ENCODE measurements around the gene CRYL1. TPM values are rescaled to one million over a fixed set of nuclear protein-coding genes. Genes with fewer than 3 reads are reported as not detected.

The CRYL1 gene
- total and polyA plus RNA-seq, 2 experiments from 2014 or later: 65.5 to 66.2 TPM

DNA sequence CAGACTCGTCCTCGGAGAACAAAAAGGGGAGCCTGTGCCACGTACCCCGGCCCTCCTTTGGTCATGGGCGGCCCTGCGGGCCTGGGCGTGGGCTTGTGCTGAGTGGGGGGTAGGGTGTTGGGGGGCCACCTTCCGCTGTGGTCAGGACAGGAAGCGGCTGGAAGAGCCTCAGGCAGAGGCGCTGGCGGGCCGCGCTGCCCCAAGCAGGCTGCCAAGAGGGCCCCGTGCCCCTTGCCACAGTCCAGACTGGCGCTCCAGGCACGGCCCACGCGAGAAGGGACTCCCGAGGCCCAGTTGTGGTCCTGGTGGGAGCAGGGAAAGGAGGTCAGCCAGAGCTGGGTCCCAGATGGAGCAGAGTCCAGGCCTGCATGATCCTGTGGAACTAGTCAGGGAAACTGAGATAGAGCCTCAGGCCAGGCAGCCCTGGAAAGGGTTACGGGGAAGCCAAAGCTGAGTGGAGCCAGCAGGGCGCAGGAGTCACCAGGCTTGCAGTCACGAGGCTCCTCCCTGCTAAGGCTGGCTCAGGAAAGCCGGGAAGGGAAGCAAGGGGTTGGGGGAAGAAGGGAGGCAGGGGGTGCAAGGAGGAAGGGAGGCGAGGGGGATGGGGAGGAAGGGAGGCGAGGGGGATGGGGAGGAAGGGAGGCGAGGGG is 135.0 kb downstream of the CRYL1 start:
- TF ChIP-seq EZH2 (IDR thresholded peaks at IDR 0.05; ENCODE audit: borderline replicate concordance) (no peak), EZH2phosphoT487 (IDR thresholded peaks at IDR 0.05; ENCODE audit: low read depth, severe bottlenecking, unreplicated experiment) (no peak)
- TF ChIP-seq, protein P1, sequence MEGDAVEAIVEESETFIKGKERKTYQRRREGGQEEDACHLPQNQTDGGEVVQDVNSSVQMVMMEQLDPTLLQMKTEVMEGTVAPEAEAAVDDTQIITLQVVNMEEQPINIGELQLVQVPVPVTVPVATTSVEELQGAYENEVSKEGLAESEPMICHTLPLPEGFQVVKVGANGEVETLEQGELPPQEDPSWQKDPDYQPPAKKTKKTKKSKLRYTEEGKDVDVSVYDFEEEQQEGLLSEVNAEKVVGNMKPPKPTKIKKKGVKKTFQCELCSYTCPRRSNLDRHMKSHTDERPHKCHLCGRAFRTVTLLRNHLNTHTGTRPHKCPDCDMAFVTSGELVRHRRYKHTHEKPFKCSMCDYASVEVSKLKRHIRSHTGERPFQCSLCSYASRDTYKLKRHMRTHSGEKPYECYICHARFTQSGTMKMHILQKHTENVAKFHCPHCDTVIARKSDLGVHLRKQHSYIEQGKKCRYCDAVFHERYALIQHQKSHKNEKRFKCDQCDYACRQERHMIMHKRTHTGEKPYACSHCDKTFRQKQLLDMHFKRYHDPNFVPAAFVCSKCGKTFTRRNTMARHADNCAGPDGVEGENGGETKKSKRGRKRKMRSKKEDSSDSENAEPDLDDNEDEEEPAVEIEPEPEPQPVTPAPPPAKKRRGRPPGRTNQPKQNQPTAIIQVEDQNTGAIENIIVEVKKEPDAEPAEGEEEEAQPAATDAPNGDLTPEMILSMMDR (IDR thresholded peaks at IDR 0.05; ENCODE audit: poor library complexity): no peak

DNA sequence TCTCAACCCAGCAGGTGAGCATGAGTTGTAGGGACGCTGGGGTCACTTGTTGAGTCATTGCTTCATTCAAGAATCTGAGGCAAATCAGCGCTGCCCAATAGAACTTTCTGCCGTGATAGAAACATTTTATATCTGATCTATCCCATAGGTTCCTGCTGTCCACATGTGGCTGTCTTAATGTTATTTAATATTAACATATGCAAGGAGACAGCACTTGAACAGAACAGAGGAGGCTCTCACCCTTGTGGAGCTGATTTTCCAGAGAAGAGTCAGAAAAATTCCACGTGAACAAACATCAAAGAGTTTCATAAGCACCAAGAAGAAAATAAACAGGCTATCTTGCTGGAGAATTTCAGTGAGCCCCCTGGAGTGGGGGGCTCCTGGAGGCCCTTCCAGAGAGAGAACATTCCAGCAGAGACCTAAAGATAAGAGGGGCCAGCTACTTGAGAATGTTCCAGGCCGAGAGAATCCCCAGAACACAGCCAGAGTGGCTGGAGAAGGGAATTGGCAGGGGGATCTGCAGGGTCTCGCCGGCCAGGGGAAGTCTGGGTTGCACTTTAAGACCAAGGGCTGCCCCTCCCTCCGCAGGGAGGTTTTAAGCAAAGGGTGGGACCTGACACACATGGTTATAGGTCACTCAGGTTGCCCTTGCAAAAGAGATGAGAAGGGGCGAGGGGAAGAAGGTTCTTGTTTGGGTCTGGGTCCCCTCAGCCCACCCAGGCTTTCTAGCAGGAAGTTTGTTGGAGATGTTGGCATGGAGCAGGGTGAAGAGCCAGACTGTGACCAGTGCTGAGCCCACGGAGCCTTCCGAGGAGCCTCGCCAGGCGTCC is 135.7 kb downstream of the CRYL1 start:
- Histone ChIP-seq H3K9me3 (ENCODE audit: low read depth) (no peaks in the 10 kb centered on the region), H4K20me1 (ENCODE audit: insufficient read depth, poor library complexity, severe bottlenecking) (no peaks in the 10 kb centered on the region), H2AFZ (no peak overlapping the region), H3K27me3 (no peaks in the 10 kb centered on the region), H3K4me1 (ENCODE audit: insufficient read depth) (peaks cover 3% of the 10 kb centered on the region), H3K4me3 (no peak overlapping the region), H3K27ac (peak overlapping the region; percentile 58), H3K36me3 (replicated peaks; ENCODE audit: insufficient read depth, low read depth) (no peaks in the 10 kb centered on the region), H3K79me2 (no peaks in the 10 kb centered on the region), H3K9me2 (replicated peaks; ENCODE audit: insufficient read depth) (no peaks in the 10 kb centered on the region), H3K4me2 (no peak overlapping the region)
- 69% methylated on average over 13 of the region's 13 CpGs for WGBS (ENCODE audit: low lambda C conversion rate, missing lambda C conversion rate)
- TF ChIP-seq EZH2phosphoT487 (IDR thresholded peaks at IDR 0.05; ENCODE audit: low read depth, severe bottlenecking, unreplicated experiment): no peak
- no peak for TF ChIP-seq EZH2 (IDR thresholded peaks at IDR 0.05; ENCODE audit: borderline replicate concordance)
- TF ChIP-seq, protein P1 (IDR thresholded peaks at IDR 0.05; ENCODE audit: poor library complexity): no peak
- DNase-seq (ENCODE audit: low spot score): no peak

More for the DNA sequence above, 135.0 kb downstream of the CRYL1 start:
- no peak for DNase-seq (ENCODE audit: low spot score)
- H3K79me2 ChIP-seq: no peaks in the 10 kb centered on the region
- no peaks in the 10 kb centered on the region for H4K20me1 ChIP-seq (ENCODE audit: insufficient read depth, poor library complexity, severe bottlenecking)
- peak overlapping the region; percentile 58 for H3K27ac ChIP-seq
- 90% methylated on average over 20 of the region's 26 CpGs for WGBS (ENCODE audit: low lambda C conversion rate, missing lambda C conversion rate)
- H3K4me3 ChIP-seq: no peak overlapping the region
- H2AFZ ChIP-seq: no peak overlapping the region
- H3K36me3 ChIP-seq (replicated peaks; ENCODE audit: insufficient read depth, low read depth): no peaks in the 10 kb centered on the region
- H3K27me3 ChIP-seq: no peaks in the 10 kb centered on the region
- H3K4me1 ChIP-seq (ENCODE audit: insufficient read depth): peaks cover 3% of the 10 kb centered on the region
- no peaks in the 10 kb centered on the region for H3K9me3 ChIP-seq (ENCODE audit: low read depth)
- H3K4me2 ChIP-seq: no peak overlapping the region
- H3K9me2 ChIP-seq (replicated peaks; ENCODE audit: insufficient read depth): no peaks in the 10 kb centered on the region

DNA sequence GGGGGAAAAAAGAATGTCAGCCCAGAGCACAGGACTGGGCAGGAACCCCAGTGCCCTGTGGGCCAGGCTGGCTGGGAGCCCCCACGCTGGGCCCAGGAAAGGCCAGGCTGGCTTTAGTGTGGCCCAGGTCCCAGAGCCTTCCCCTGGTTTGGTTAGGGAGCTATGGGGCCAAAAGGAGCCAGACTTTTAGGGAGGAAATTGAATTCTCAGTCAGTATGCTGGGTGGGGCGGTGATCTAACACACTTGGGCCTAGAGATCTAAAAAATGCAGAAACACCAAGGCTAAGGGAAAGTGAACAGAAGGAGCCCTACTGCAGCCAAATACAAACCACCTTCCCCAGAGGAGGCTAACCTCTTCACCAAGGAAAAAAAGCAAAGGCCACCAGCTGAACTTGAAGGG is 137.5 kb downstream of the CRYL1 start:
- TF ChIP-seq EZH2 (IDR thresholded peaks at IDR 0.05; ENCODE audit: borderline replicate concordance) (no peak), EZH2phosphoT487 (IDR thresholded peaks at IDR 0.05; ENCODE audit: low read depth, severe bottlenecking, unreplicated experiment) (no peak)
- TF ChIP-seq, protein P1 (IDR thresholded peaks at IDR 0.05; ENCODE audit: poor library complexity): no peak
- peak overlapping the region; percentile 42 for H2AFZ ChIP-seq
- no peaks in the 10 kb centered on the region for H3K27me3 ChIP-seq
- no peak overlapping the region for H3K4me3 ChIP-seq
- H4K20me1 ChIP-seq (ENCODE audit: insufficient read depth, poor library complexity, severe bottlenecking): no peaks in the 10 kb centered on the region
- no peaks in the 10 kb centered on the region for H3K9me2 ChIP-seq (replicated peaks; ENCODE audit: insufficient read depth)
- no peaks in the 10 kb centered on the region for H3K36me3 ChIP-seq (replicated peaks; ENCODE audit: insufficient read depth, low read depth)
- H3K79me2 ChIP-seq: no peaks in the 10 kb centered on the region
- no peak overlapping the region for H3K27ac ChIP-seq
- 100% methylated on average over 2 of the region's 2 CpGs for WGBS (ENCODE audit: low lambda C conversion rate, missing lambda C conversion rate)
- no peak for DNase-seq (ENCODE audit: low spot score)
- no peaks in the 10 kb centered on the region for H3K9me3 ChIP-seq (ENCODE audit: low read depth)
- H3K4me1 ChIP-seq (ENCODE audit: insufficient read depth): peaks cover 3% of the 10 kb centered on the region
- H3K4me2 ChIP-seq: no peak overlapping the region
